IMR-90 (cell line): ENCODE data around the gene ADPRHL1. TPM values are rescaled to one million over a fixed set of nuclear protein-coding genes. Genes with fewer than 3 reads are reported as not detected.

Source experiments
- ATAC-seq: fragments of 200-7000 bp; cut with Tn5 transposase; 2 replicates; pipeline ENCODE4 v1.9.1; 2020; ENCODE audit warnings: low read depth, mild to moderate bottlenecking, moderate library complexity
- BruUV-seq: library from RNA; stranded (reverse); fragments of 400-500 nt; replicated peaks from 2 replicates; lab custom pipeline; 2021; lab: Mats Ljungman, UMichigan
- CTCF ChIA-PET: fragments of 300-600 bp; formaldehyde crosslinking; extraction: SDS; loops from one replicate; lab custom pipeline; 2021; ENCODE audit warnings: antibody characterized with exemption; lab: Yijun Ruan, JAX
- POLR2A ChIA-PET: fragments of 300-600 bp; sonication (Branson Sonifier 250); formaldehyde crosslinking; loops from one replicate; lab custom pipeline; 2022; ENCODE audit warnings: antibody characterized with exemption; ENCODE audit not compliant: unreplicated experiment; lab: Charles Lee
- DNase-seq: peaks from one replicate; pipeline ENCODE4 v3.0.0; 2013
- H2AFZ ChIP-seq: replicated peaks from 2 replicates; pipeline ENCODE3; 2013; ENCODE audit warnings: low read length, mild to moderate bottlenecking; ENCODE audit not compliant: poor library complexity
- H2AK5ac ChIP-seq: 2 replicates; pipeline ENCODE4 v1.6.1; 2013; ENCODE audit warnings: low read depth, low read length, inconsistent platforms
- H2AK9ac ChIP-seq: replicated peaks from 2 replicates; pipeline ENCODE3; 2013; ENCODE audit warnings: mild to moderate bottlenecking, low read depth, low read length, moderate library complexity; ENCODE audit not compliant: poor library complexity
- H2BK120ac ChIP-seq: 2 replicates; pipeline ENCODE4 v1.6.1; 2013; ENCODE audit warnings: low read depth, low read length, inconsistent platforms
- H2BK15ac ChIP-seq: 3 replicates; pipeline ENCODE4 v1.6.1; 2013; ENCODE audit warnings: low read depth, low read length, inconsistent platforms
- H2BK20ac ChIP-seq: 2 replicates; pipeline ENCODE4 v1.6.1; 2013; ENCODE audit warnings: low read depth, mild to moderate bottlenecking, inconsistent platforms, low read length, moderate library complexity
- H2BK5ac ChIP-seq: 2 replicates; pipeline ENCODE4 v1.6.1; 2013; ENCODE audit warnings: mild to moderate bottlenecking, low read depth, low read length, inconsistent platforms; ENCODE audit not compliant: poor library complexity, severe bottlenecking
- H3K14ac ChIP-seq: replicated peaks from 2 replicates; pipeline ENCODE4 v1.6.1; 2013; ENCODE audit warnings: low read depth, low read length, inconsistent platforms
- H3K18ac ChIP-seq: 2 replicates; pipeline ENCODE4 v1.6.1; 2013; ENCODE audit warnings: low read depth, low read length, control low read depth
- H3K23ac ChIP-seq: 2 replicates; pipeline ENCODE4 v1.6.1; 2013; ENCODE audit warnings: low read depth, low read length, inconsistent platforms
- H3K27ac ChIP-seq: 2 replicates; pipeline ENCODE4 v1.5.1; 2013; ENCODE audit warnings: mild to moderate bottlenecking, control low read depth, low read length; ENCODE audit not compliant: insufficient read depth
- H3K27me3 ChIP-seq: 2 replicates; pipeline ENCODE4 v1.6.1; 2013; ENCODE audit warnings: low read length; ENCODE audit not compliant: control insufficient read depth, insufficient read depth
- H3K36me3 ChIP-seq: 2 replicates; pipeline ENCODE4 v1.6.1; 2013; ENCODE audit warnings: low read length, mixed read lengths; ENCODE audit not compliant: control insufficient read depth, insufficient read depth
- H3K4ac ChIP-seq: 2 replicates; pipeline ENCODE4 v1.6.1; 2013; ENCODE audit warnings: low read depth, low read length, inconsistent platforms
- H3K4me1 ChIP-seq: 2 replicates; pipeline ENCODE4 v1.6.1; 2013; ENCODE audit warnings: low read length, mixed read lengths; ENCODE audit not compliant: control insufficient read depth, insufficient read depth
- H3K4me2 ChIP-seq: 2 replicates; pipeline ENCODE4 v1.6.1; 2013; ENCODE audit warnings: low read depth, mild to moderate bottlenecking, control low read depth, low read length, moderate library complexity
- H3K4me3 ChIP-seq: 2 replicates; pipeline ENCODE4 v1.5.1; 2013; ENCODE audit warnings: low read depth, mild to moderate bottlenecking, control low read depth, low read length, moderate library complexity; ENCODE audit not compliant: insufficient read depth
- H3K56ac ChIP-seq: 2 replicates; pipeline ENCODE4 v1.6.1; 2013; ENCODE audit warnings: low read length, inconsistent platforms; ENCODE audit not compliant: insufficient read depth; ENCODE audit errors: extremely low read depth
- H3K79me1 ChIP-seq, 2 experiments: 2 replicates each; pipeline ENCODE4 v1.6.1; 2013; ENCODE audit warnings: low read length in 2 of 2, inconsistent platforms in 1 of 2, low read depth in 1 of 2
- H3K9ac ChIP-seq: 2 replicates; pipeline ENCODE4 v1.6.1; 2013; ENCODE audit warnings: low read depth, low read length, control low read depth
- H3K9me1 ChIP-seq: 2 replicates; pipeline ENCODE4 v1.6.1; 2013; ENCODE audit warnings: low read length, inconsistent platforms; ENCODE audit not compliant: insufficient read depth
- H3K9me3 ChIP-seq: 2 replicates; pipeline ENCODE4 v1.6.1; 2013; ENCODE audit warnings: low read length; ENCODE audit not compliant: control insufficient read depth, insufficient read depth
- H4K20me1 ChIP-seq: 2 replicates; pipeline ENCODE4 v1.6.1; 2013; ENCODE audit warnings: low read length, inconsistent platforms; ENCODE audit not compliant: insufficient read depth
- H4K5ac ChIP-seq: 2 replicates; pipeline ENCODE4 v1.6.1; 2013; ENCODE audit warnings: mild to moderate bottlenecking, low read depth, low read length, control low read depth
- H4K8ac ChIP-seq, 2 experiments: 2 replicates each; pipeline ENCODE4 v1.6.1; 2013; ENCODE audit warnings: low read depth in 2 of 2, low read length in 2 of 2, control low read depth in 1 of 2, inconsistent platforms in 1 of 2
- H4K91ac ChIP-seq: 2 replicates; pipeline ENCODE4 v1.6.1; 2013; ENCODE audit warnings: low read depth, low read length, inconsistent platforms; ENCODE audit not compliant: insufficient read depth
- BHLHE40 ChIP-seq: fragments of 150-350 bp; IDR thresholded peaks from 2 replicates; pipeline ENCODE4 v1.6.1; 2016; ENCODE audit warnings: mild to moderate bottlenecking, low read depth, low read length
- CEBPB ChIP-seq: IDR thresholded peaks from 2 replicates; pipeline ENCODE4 v1.6.1; 2012; ENCODE audit warnings: low read depth, low read length, improper control_type of control experiment
- CHD1 ChIP-seq: IDR thresholded peaks from 2 replicates; pipeline ENCODE4 v1.6.1; 2012; ENCODE audit warnings: low read depth, low read length, improper control_type of control experiment
- FOS ChIP-seq: fragments of 150-350 bp; IDR thresholded peaks from 2 replicates; pipeline ENCODE4 v1.6.1; 2016; ENCODE audit warnings: low read depth, low read length
- MAFK ChIP-seq: IDR thresholded peaks from 2 replicates; pipeline ENCODE4 v1.6.1; 2012; ENCODE audit warnings: low read depth, low read length, improper control_type of control experiment
- MAZ ChIP-seq: IDR thresholded peaks from 2 replicates; pipeline ENCODE4 v1.6.1; 2012; ENCODE audit warnings: low read depth, mild to moderate bottlenecking, low read length, improper control_type of control experiment, moderate library complexity, borderline replicate concordance
- MXI1 ChIP-seq: IDR thresholded peaks from 2 replicates; pipeline ENCODE4 v1.6.1; 2012; ENCODE audit warnings: low read depth, mild to moderate bottlenecking, low read length, moderate library complexity, borderline replicate concordance
- NFE2L2 ChIP-seq: fragments of 150-350 bp; IDR thresholded peaks from 2 replicates; pipeline ENCODE4 v1.6.1; 2016; ENCODE audit warnings: low read depth, mild to moderate bottlenecking, low read length
- POLR2A ChIP-seq: IDR thresholded peaks from 2 replicates; pipeline ENCODE4 v1.6.1; 2012; ENCODE audit warnings: mild to moderate bottlenecking, low read depth, low read length
- RAD21 ChIP-seq: IDR thresholded peaks from 2 replicates; pipeline ENCODE4 v1.6.1; 2012; ENCODE audit warnings: low read length, improper control_type of control experiment
- RCOR1 ChIP-seq: IDR thresholded peaks from 2 replicates; pipeline ENCODE4 v1.6.1; 2012; ENCODE audit warnings: mild to moderate bottlenecking, low read length, improper control_type of control experiment; ENCODE audit not compliant: insufficient replicate concordance
- RFX5 ChIP-seq: IDR thresholded peaks from 2 replicates; pipeline ENCODE4 v1.8.0; 2012; ENCODE audit warnings: low read depth, mild to moderate bottlenecking, low read length, moderate library complexity
- SMC3 ChIP-seq: fragments of 150-350 bp; IDR thresholded peaks from 2 replicates; pipeline ENCODE4 v1.6.1; 2016; ENCODE audit warnings: low read depth, mild to moderate bottlenecking, antibody characterized with exemption, low read length, moderate library complexity
- WGBS, 2 experiments: methylation state at CpG; one replicate each; pipeline versions ENCODE4 v1.1.5 to v1.1.7; 2013; ENCODE audit warnings: missing lambda C conversion rate in 2 of 2; ENCODE audit not compliant: insufficient read length in 1 of 2; ENCODE audit errors: extremely low coverage in 2 of 2; 5-methylcytosine and 5-hydroxymethylcytosine counted together
- dilution Hi-C: fragments of 300-500 bp; cut with HindIII; formaldehyde crosslinking; loops from one replicate; pipeline ENCODE4 v1.14.3; 2018; ENCODE audit warnings: low sequenced_read_pairs; ENCODE audit not compliant: unreplicated experiment
- in situ Hi-C: fragments of 300-500 bp; cut with MboI; formaldehyde crosslinking; loops from 3 replicates; pipeline ENCODE4 v1.14.3; 2019; ENCODE audit warnings: low sequenced_read_pairs, inconsistent platforms, mixed read lengths
- intact Hi-C: fragments of 100-400 bp; cut with micrococcal nuclease; formaldehyde crosslinking; loops from 2 replicates; pipeline ENCODE4 v1.10.0; 2022
- polyA plus RNA-seq, 3 experiments: library from polyadenylated mRNA; depleted of rRNA; stranded (reverse); fragments of >200 nt; gene quantifications; 2 replicates each; pipeline ENCODE4 v1.2.3, GENCODE V29; 2012; ENCODE audit warnings: low replicate concordance in 1 of 3
- total RNA-seq: library from RNA; depleted of rRNA; stranded (reverse); fragments of >200 nt; gene quantifications from 2 replicates; pipeline ENCODE4 v1.2.3, GENCODE V29; 2012
- TF ChIP-seq, protein P1 (sequence below): fragments of 150-350 bp; IDR thresholded peaks from 2 replicates; pipeline ENCODE4 v1.6.1; 2016; ENCODE audit warnings: low read depth, mild to moderate bottlenecking, low read length, moderate library complexity, borderline replicate concordance
- TF ChIP-seq, protein P2 (sequence below): conservative IDR thresholded peaks from 2 replicates; pipeline ENCODE4 v1.5.1; 2012; ENCODE audit warnings: mild to moderate bottlenecking, low read depth, low read length, improper control_type of control experiment
- TF ChIP-seq, protein P3 (sequence below): fragments of 150-350 bp; IDR thresholded peaks from 2 replicates; pipeline ENCODE4 v1.6.1; 2017; ENCODE audit warnings: mild to moderate bottlenecking, antibody characterized with exemption, low read length, low read depth

Gene ADPRHL1
- total and polyA plus RNA-seq, 2 of the 4 experiments (the other 2 are of a cell fraction): 0.36 to 0.67 TPM

DNA sequence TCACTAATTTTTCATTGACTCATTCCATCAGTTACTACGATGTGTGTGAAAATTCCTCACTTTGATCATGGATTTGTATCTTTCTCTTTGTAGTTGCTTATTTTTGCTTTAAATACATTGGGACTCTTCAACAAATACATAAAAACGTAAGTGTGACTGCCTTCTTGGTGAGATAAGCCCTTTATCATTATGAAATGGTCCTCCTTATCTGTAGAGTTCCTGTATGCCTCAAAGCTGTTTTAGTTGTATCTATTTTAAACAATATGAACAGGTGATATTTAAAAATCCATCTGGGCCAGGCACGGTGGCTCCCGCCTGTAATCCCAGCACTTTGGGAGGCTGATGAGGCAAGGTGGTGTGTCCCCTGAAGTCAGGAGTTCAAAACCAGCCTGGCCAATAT, 25.9 kb upstream of the ADPRHL1 start:
- Histone ChIP-seq H3K4ac (no peak overlapping the region), H3K9me3 (no peaks in the 10 kb centered on the region), H3K4me2 (no peak overlapping the region), H4K91ac (no peak overlapping the region), H3K14ac (no peak overlapping the region), H3K4me3 (no peak overlapping the region), H2AFZ (no peak overlapping the region), H3K9me1 (peaks cover 11% of the 10 kb centered on the region; the same call in 1 of the 2 replicates), H2AK5ac (no peak overlapping the region), H3K4me1 (peaks cover 2% of the 10 kb centered on the region; the same call in 1 of the 2 replicates), H3K79me1 (peaks cover 14 to 35% of the 10 kb centered on the region in 2 experiments), H3K9ac (no peak overlapping the region), H4K5ac (no peak overlapping the region), H2BK120ac (no peak overlapping the region), H4K20me1 (peaks cover 12% of the 10 kb centered on the region), H2AK9ac (no peak overlapping the region), H2BK15ac (no peak overlapping the region), H3K23ac (no peak overlapping the region), H2BK20ac (no peak overlapping the region), H3K27me3 (no peaks in the 10 kb centered on the region), H3K27ac (no peak overlapping the region), H3K18ac (no peak overlapping the region), H3K56ac (no peak overlapping the region), H3K36me3 (peaks cover 34% of the 10 kb centered on the region), H4K8ac (no peak overlapping the region), H2BK5ac (no peak overlapping the region)
- 90% methylated on average over 2 of the region's 4 CpGs; no CpG with 5 or more reads in 1 of the 2 experiments for WGBS, 2 experiments
- dilution Hi-C loops (no loop called here), intact Hi-C loops (no loop called here), in situ Hi-C loops (no loop called here)
- ATAC-seq: no peak
- TF ChIP-seq RFX5: no peak
- no peak for TF ChIP-seq RAD21
- TF ChIP-seq CHD1: no peak
- no peak for TF ChIP-seq MAFK
- TF ChIP-seq RCOR1: no peak
- no peak for TF ChIP-seq SMC3
- no peak for TF ChIP-seq MAZ
- no peak for TF ChIP-seq POLR2A
- TF ChIP-seq NFE2L2: no peak
- TF ChIP-seq MXI1: no peak
- no peak for TF ChIP-seq BHLHE40
- TF ChIP-seq, protein P1, sequence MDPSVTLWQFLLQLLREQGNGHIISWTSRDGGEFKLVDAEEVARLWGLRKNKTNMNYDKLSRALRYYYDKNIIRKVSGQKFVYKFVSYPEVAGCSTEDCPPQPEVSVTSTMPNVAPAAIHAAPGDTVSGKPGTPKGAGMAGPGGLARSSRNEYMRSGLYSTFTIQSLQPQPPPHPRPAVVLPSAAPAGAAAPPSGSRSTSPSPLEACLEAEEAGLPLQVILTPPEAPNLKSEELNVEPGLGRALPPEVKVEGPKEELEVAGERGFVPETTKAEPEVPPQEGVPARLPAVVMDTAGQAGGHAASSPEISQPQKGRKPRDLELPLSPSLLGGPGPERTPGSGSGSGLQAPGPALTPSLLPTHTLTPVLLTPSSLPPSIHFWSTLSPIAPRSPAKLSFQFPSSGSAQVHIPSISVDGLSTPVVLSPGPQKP: no peak
- TF ChIP-seq FOS: no peak
- TF ChIP-seq, protein P2, sequence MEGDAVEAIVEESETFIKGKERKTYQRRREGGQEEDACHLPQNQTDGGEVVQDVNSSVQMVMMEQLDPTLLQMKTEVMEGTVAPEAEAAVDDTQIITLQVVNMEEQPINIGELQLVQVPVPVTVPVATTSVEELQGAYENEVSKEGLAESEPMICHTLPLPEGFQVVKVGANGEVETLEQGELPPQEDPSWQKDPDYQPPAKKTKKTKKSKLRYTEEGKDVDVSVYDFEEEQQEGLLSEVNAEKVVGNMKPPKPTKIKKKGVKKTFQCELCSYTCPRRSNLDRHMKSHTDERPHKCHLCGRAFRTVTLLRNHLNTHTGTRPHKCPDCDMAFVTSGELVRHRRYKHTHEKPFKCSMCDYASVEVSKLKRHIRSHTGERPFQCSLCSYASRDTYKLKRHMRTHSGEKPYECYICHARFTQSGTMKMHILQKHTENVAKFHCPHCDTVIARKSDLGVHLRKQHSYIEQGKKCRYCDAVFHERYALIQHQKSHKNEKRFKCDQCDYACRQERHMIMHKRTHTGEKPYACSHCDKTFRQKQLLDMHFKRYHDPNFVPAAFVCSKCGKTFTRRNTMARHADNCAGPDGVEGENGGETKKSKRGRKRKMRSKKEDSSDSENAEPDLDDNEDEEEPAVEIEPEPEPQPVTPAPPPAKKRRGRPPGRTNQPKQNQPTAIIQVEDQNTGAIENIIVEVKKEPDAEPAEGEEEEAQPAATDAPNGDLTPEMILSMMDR: no peak
- TF ChIP-seq, protein P3, sequence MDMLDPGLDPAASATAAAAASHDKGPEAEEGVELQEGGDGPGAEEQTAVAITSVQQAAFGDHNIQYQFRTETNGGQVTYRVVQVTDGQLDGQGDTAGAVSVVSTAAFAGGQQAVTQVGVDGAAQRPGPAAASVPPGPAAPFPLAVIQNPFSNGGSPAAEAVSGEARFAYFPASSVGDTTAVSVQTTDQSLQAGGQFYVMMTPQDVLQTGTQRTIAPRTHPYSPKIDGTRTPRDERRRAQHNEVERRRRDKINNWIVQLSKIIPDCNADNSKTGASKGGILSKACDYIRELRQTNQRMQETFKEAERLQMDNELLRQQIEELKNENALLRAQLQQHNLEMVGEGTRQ: no peak
- no peak for TF ChIP-seq CEBPB
- DNase-seq: no peak
- CTCF ChIA-PET: no interaction called here
- POLR2A ChIA-PET: interaction anchor here (1.0 kb wide), 1 partner anchor 12 kb away, joined by 7 read pairs; a partner anchor contains a TSS
- BruUV-seq: no TSS peak
